HG03066 (cell line): ENCODE measurements around the gene WDR86.
A peak's percentile ranks its signal among the peaks of the same experiment; 100 is the strongest.

Source experiments
- ATAC-seq: cut with Tn5 transposase; IDR thresholded peaks from one replicate; pipeline ENCODE4 v1.9.1; 2021; ENCODE audit warnings: low read depth; ENCODE audit not compliant: unreplicated experiment

The WDR86 gene

DNA sequence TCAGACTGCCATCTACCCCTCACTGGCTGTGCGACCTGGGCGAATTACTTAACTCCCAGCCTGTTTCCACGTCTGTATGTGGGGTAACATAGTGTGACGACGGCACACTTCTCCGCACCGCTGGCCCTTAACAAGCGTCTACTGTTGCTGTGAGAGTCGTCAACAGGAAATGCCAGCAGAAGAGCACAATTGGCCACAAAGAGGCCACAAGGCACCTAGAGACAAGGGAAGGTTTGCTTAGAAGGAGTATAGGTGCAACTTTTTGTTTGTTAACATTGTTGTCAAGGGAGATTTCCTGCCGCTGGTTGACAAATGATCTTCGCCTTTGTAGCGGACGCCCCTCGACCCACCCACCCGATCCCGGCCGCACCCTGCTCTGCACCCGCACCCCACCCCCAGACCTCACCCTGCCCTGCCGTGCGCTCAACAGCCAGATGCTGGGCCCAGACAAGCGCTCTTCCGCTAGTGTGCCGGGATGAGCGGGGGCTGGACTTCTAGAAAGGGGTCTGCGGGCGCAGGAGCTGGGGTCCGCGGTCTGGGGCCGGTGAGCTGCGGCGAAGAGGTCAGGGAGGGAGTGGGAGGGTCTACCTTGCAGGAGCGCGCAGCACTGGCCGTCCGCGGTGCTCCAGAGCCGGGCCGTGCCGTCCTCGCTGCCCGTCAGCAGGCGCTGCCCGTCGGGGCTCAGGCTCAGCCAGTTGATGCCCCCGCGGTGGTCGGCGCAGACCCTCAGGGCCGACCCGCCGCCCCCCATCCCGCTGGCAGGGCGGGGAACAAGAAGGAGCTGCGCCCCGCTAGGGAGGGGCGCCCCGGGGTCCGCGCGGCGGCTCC is 785 bp downstream of the WDR86 start:
- no peak for ATAC-seq

DNA sequence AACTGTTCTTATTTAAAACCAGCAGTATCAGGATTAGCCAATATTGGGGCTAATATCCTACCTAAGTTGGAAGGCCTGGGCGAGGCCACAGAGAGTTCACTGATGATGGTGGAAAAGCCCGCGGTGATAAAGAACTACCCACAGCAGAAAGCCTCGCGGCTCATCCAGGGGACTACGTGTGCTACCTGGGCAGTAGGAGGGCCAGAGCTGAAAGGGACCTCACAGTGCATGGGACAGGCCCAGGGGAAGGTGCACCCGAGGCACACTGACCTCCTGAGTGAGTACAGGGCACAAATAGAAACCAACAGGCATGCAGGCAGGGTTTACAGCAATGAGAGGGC is 1.4 kb downstream of the WDR86 start:
- no peak for ATAC-seq

DNA sequence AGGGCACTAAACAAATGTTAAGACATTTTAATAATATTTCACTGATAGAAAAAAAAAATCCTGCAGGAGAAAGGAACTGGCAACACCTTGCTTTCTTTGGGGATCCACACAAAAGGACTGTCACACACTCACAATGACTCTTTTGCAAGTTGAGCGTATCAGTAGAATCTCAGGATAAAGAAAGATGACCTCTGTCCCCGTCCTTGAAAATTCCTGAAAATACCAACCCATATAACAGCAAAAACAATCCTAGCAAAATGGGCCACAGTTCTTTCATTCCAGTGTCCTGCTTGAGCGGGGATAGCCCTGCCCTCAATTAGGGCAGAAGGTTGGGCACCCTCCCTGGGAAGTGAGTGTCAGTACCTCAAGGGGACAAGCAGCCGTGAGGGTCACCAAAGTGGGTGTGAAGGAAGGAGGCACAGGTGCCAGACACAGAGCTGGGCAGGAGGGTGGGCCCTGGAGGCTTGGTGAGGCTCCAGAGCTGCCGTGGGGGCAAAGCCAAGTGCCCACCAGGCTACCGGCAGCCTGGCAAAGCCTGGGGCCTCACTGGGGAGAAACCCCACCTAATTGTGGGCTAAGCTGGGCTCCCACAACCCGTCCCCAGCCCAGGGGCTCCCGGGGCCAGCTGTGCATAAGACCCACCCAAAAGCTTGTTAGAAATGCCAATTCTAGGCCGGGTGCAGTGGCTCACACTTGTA is 2.8 kb downstream of the WDR86 start:
- ATAC-seq, result no peak

DNA sequence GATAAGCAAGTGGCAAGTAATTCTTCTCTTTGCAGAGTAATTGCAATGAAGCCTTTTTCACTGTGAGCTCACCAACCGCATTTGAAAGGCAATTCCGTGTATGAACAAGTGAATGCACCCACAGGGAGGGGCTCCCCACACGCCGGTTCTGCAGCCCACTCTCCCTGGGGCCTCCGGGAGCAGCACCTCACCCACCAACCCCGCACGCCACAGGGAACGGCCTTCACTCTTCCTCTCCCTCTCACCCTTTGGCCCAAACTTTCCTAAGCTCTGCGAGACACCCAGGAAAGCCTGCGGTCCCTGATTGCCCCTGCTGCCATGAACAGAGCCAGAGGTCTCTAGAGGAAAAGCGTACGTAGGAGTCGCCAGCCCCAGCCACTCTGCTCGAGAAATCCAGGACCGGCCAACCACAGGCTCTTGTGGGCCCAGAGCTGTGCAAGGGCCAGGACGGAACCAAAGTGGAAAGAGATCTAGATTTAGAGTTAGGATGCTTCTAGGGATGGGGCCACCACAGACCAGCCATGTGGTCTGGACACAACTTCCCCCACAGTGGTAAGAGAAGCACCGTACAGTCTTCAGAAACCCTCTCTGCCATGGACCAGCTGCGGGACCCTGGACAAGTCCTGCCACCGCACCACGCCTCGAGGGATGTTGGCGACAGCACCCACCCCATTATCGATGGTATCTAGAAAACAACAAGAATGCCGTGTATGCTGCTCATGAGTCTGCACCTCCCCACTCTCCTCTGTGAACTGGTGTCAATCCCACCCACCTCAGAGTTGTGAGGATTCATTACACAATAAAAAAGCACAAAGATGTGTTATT is 3.6 kb downstream of the WDR86 start:
- ATAC-seq, result no peak

DNA sequence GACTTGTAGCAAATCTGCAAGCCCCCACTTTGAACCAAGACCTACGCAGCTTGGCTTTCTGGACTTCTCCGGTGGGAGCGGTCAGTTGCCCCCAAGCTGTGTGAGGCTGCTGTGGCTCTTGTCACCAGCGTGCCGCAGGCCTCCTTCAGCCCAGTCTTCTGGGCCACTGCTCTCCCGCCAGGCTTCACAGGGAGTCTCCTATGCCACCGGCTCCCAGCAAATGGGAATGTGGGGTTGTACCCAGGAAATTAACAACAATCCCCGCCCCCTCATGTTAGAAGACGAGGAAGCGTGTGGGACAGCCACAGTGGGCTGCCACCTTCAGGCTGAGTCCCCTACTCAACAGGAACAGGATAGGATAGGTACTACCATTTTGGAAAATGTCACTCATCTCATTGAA is 4.2 kb downstream of the WDR86 start:
- no peak for ATAC-seq

DNA sequence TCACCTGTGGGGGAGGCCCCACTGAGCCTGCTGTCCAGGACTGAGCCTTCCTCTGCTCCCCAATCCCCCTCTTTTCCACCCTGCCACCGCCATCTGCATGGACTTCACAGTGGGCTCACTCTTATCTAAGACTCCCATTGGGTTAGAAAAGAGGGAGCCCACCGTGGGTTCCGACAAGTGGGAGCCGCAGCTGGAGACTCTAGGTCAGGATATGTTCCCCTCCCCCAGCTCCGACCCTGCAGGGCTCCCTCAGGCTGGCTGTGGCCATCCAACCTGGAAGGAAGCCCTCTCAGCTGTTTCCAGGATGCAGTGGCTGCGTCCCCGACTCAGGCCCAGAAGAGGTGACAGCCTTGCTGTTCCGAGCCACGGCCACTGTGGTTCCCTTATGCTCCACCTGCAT is 4.8 kb downstream of the WDR86 start:
- ATAC-seq, result no peak

DNA sequence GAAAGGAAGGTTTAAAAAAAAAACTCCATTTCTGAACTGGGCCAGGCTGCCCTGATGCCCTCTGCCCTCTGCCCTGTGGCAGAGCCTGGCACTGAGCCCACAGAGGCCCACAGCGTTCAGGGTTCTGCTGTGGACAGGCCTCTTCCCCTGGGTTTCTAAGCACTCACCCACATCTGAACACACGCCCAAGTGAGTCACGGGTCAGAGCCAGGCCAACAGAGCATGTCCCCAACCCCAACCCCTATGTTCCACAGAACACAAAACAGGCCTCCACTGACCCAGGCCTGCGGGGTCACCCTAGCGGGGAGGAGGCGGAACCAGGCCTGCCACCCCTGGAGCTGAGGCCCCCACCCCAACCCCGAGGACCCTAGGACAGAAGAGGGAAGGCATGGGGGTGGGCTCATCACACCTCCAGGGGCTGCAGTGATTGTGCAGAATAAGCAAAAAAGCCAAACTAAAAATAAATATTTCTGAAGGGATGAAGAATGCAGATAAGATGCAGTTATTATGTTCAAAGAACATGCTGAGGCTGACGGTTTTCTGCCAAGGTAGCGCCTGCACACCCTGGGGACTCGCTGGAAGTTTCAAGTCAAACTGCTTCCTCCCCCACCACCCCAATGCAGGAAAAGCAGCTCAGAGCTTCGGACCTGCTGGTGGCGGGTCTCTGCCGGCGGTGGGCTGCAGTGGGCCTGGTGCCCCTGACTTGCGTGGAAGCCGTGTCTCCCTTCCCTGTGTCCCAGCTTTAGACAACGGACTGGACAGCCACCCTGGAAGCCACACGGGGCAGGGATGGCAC is 5.4 kb downstream of the WDR86 start:
- ATAC-seq, result no peak

DNA sequence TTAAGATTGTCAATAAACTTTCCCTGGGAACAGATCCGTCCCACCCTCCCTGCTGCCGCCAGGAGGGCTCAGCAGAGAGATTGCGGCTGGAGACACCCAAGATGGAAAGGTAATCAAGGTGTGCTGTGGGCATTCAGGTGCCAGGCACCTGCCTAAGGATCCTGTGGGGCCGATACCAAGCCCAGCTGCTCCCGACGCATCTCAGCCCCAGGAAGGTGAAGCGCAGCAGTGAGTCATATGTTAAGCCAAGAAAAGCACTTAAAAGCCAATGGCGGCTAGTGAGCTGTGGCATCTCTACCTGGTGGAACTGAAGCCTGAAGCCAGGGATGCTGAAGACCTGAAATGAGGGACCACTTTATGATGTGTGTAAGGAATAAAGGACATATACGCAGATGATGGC is 6.1 kb downstream of the WDR86 start:
- ATAC-seq, result no peak

DNA sequence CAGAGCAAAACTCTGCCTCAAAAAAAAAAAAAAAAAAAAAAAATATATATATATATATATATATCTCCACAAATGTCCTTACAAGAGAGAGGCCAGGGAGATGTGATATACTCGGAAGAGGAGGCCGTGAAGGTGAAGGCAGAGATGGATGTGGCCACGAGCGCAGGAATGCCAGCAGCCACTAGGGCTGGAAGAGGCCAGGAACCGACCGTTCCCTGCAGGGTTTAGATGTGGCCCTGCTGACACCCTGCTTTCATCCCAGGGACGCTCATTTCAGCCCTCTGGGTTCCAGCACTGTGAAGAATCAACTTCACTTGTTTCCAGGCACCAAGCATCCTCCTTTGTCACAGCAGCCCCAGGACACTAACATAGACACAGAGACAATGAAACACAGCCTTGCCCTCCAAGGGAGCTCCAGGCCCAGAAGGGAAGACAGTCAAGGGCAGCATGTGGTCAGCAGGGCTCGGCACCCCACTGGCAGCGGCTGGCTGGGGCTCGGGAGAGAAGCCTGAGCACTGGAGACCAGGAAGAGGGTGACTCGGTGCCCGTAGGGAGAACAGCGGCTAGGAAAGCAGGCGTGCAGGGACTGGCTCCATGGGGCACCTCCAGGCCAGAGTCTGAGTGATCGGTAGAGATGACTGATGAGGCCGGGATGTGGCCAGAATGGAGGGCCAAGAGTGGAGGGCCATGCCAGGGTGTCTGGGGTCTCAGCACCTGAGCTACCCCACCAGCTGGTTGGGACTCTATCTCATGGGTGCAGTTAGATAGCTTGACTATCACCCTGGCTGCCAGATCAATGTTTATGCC is 7.6 kb downstream of the WDR86 start:
- no peak for ATAC-seq

DNA sequence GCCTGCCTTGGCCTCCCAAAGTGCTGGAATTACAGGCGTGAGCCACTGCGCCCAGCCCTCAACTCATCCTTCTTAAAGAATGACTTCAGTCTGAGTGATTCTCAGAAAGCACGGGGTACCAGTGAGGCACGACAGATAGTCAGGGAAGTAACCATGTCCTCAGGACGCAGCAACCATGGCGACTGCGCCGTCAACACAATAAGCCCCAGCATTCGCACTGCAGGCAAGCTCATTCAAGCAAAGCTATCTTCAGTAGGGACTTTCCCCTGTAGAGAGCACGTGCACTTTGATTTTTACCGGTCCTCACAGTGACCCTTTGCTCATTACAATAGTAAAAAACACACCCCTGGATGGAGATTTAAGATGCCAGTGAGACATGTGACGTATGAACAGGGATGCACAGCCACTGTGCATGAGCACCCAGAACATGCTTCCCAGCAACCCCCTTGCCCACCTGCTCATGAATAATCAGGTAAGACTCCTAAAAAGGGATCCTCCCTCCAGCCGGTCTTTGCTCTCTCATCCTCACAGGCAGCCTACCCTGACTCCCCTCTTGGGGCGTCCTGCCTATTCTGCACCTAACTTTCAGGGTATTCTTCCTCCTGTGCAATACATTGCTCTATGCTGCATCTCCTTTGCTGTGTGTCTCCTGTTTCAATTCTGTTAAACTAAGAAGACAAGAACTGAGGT is 9.1 kb downstream of the WDR86 start:
- ATAC-seq, result peak; percentile 59

DNA sequence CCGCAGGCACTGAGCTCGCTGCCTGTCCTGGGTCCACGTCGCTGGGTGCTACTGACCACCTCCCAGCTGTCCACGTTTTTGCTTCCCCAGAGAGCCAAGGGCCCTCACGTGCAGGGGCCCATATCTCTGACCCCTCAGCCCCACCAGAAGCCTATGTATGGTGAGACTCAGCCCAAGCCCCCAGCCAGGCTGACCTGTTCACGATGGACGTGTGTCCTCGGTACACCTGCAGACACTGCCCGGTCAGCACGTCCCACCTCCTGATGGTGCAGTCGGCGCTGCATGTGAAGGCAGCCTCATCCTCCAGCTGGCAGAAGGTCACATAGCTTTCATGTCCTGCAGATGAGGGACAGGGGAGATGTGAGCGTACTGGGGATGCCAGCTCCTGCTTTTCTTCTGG is 9.9 kb downstream of the WDR86 start:
- ATAC-seq, result no peak

DNA sequence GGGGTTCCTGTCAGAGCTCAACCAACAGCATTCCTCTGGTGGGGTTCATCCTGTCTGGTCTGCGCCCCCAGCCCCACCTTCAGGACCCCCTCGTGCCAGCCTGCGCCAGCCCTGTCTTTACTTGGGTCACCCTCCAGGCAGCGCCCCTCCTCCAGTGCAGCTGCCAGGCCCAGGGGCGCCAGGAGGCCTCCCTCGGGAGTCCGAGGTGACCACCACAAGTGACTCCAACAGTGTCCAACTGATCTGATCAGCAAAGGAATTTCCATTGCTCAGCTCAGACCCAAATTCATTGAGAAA is 10.6 kb downstream of the WDR86 start:
- ATAC-seq, result no peak

DNA sequence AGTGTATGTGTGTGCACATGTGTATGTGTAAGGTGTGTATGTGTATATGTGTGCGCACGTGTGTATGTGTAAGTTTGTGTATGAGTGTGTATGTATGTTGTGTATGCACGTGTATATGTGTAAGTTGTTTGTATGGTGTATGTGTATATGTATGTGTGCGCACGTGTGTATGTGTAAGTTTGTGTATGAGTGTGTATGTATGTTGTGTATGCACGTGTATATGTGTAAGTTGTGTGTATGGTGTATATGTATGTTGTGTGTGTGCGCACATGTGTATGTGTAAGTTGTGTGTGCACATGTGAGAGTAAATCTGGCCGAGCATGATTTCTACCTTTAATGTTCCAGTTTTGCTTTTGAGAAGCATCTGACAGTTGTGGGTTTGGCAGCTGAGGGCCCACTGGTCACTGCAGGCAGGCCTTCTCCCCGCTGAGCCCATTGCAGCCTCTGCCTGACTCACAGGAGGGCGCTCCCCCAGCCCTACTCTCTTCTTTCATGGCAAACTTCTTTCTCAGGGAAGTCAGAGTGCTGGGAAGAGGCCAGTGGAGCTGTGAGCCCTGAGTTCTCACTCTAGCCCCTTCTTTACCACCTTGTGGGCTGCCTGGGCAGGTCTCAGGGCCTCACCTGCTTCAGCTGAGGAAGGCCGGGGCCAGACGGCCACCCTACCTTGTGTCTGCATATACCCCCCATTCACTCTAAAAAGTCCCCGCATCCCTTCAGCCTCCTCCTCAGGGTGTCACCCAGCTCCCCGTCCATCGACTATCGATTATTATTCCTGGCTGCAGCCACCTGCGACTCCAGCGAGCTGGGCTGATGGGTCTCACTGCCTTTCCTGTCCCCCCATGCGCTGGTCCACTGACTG is 11.2 kb downstream of the WDR86 start:
- ATAC-seq, result no peak

DNA sequence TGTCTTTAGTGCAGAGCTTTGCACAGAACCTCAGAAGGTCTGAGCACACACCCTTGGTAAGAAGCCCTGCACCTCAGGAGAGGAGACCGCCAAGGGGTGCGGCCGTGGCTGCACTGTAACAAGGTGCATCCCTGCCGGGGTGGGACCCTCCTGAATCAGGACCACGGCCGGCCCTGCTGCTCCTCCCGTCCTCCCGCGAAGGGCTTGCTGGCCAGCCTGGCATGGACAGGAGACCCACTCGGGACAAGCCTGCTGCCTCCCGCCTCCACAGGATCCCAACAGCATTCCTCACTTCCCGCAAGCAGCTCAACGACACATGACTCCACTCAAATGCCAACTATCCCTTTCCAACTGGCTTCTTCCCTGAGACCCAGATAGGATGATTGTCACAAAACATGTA is 12.8 kb downstream of the WDR86 start:
- ATAC-seq, result no peak

DNA sequence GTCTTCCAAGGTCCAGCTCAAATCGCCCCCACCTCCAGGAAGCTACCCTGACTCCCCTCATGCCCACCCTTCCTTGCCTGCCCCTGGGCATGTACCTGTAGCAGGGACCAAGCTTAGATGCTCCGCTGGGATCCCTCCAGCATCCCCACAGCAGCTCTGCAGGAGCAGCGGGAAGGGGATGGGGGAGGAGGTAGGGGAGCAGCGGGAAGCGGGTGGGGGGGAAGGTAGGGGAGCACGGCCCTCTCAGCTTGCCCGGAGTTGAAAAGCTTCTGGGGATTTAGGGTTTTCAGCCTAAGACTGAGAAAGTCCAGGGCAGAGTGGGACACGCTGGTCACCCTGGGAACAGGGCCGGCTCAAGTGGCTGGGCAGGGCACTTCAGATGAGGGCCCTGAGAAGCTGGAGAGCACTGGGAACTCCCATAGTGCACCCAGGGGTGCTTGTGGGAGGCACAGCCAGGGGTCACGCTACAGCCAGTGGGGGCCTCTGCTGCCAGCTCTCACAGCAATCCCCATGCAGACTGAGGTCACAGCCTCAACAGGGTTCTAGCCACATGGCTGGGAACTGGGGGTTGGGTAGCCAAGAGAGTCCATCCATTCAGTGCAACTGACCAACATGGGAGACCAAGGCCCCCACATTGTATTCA is 13.4 kb downstream of the WDR86 start:
- no peak for ATAC-seq

DNA sequence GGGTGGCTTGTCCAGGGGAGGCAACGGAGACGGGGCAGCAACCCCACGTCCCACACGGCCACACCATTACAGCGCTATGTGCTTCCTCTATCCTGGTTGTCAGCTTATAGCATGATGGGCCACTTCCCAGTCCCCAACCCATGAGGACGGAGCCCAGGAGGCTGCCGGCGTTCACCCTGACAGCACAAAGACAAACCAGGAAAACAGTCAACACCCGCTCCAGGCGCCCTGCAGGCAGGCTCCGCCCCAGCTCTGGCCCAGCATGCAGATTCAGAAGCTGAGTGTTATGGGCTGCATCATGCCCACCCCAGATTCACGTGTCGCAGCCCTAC is 14.8 kb downstream of the WDR86 start:
- no peak for ATAC-seq

DNA sequence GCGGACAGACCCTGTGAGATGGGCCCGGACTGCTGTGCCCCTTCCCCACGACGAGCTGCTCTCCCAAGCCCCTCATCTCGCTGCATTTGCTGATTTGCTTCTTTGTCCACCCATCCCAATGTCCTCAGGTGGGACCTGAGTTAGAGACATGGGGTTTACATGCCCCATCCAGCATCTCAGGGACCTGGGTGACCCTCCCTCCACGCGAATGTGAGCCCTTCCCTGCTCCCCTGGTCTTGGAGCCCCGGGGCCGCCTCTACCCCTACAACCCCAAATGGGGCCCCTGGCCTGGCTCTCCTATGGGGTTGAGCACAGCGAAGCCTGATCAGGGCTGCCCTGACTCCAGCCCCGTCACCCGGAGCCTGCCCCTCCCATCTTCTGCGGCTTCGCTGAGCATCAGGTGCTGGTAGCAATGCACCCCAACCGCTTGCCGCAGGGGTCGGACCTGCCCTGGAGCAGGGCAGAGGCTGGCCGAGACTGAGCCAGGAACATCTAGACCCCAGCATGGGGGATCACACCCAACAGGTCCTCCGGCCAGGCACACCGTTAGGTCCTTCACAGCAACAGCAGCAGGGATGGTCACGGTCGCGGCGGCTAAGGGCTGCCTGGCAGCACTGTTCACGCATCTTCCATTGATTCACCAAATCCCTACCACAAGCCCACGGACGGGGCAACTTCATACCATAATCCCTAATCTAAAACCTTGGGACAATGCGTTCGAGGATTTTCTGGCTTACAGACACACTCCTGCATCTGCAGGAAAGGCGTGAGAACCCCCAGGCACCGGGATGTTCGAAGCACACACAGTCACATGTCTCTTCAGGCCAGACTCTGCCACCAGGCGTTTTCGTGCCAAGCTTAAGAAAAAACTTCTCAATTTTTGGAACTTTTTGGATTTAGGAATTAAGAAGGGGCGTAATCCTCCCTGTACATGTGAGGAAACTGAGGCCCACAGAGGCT is 15.5 kb downstream of the WDR86 start:
- no peak for ATAC-seq
